Measurements from ENCODE around the gene RUNX2. TPM values are rescaled to one million over a fixed set of nuclear protein-coding genes. Genes with fewer than 3 reads are reported as not detected.

Gene RUNX2
- polyA plus RNA-seq, 1 donor from 2014 or later: not detected

DNA sequence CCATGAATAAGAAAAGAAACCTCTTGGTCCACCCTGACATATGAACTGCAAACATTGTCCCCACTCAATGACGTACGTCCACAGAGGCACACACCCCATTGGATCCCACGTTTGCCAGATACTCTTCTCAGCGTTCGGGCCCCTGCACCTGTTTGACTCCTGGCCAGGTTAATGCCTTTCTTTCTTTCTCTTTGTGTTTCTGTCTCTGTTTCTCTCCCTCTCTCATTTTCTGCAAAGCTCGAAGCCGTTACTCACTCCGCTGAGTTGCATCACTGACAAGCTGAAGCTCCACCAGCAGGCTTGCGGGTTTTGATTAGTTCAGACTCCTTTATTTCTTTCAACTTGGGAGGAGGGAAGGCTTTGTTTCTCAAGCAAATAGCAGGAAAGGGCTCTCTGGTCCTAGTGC, 185.1 kb downstream of the RUNX2 start:
- Histone ChIP-seq H3K9ac (ENCODE audit: low read length) (no peak overlapping the region), H2AFZ (ENCODE audit: low read depth, low read length) (peak overlapping the region; percentile 3), H3K4me3 (ENCODE audit: low read length) (no peak overlapping the region), H3K9me3 (ENCODE audit: low read length) (no peaks in the 10 kb centered on the region), H3K27me3 (ENCODE audit: insufficient read depth, low read depth, low read length) (no peaks in the 10 kb centered on the region), H3K9me2 (ENCODE audit: insufficient read depth, low read length) (no peaks in the 10 kb centered on the region), H3K36me3 (ENCODE audit: insufficient read depth, low read length) (no peaks in the 10 kb centered on the region), H3K4me2 (ENCODE audit: low read length) (no peak overlapping the region), H3K27ac (ENCODE audit: low read length) (no peak overlapping the region), H3K79me2 (replicated peaks; ENCODE audit: insufficient read depth, low read length) (no peaks in the 10 kb centered on the region), H3F3A (ENCODE audit: insufficient read depth, low read length, poor library complexity, severe bottlenecking) (no peaks in the 10 kb centered on the region), H4K20me1 (ENCODE audit: insufficient read depth) (no peaks in the 10 kb centered on the region)
- no peak for TF ChIP-seq RAD21 (conservative IDR thresholded peaks at IDR 0.05)
- no peak for TF ChIP-seq EZH2 (IDR thresholded peaks at IDR 0.05; ENCODE audit: borderline replicate concordance, insufficient read depth, low read length, poor library complexity, severe bottlenecking)
- TF ChIP-seq SMC3 (conservative IDR thresholded peaks at IDR 0.05; ENCODE audit: poor library complexity): no peak
- no peak for TF ChIP-seq EP300 (conservative IDR thresholded peaks at IDR 0.05; ENCODE audit: poor library complexity, severe bottlenecking)
- no peak for TF ChIP-seq MXI1 (conservative IDR thresholded peaks at IDR 0.05; ENCODE audit: poor library complexity, severe bottlenecking)
- no peak for TF ChIP-seq POLR2AphosphoS5 (IDR thresholded peaks at IDR 0.05)

DNA sequence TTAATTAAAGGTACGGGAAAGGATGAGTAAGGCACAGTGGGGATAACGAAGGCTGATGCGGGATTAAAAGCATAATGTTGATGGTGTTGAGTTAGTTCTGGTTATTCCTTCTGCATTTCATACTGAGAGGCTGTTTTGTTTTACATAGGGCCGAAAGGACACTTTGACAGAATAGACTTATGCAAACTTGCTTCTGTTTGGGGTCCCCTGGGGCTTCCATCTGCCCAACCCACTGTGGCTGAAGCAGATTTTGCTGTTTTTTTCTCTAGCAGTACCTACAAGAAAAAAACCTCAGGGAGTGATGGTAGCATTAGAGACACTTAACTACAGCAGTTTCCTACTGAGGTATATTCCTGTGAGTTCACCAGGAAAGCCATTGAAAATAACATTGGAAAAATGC, 185.7 kb downstream of the RUNX2 start:
- Histone ChIP-seq H4K20me1 (ENCODE audit: insufficient read depth) (no peaks in the 10 kb centered on the region), H3K27me3 (ENCODE audit: insufficient read depth, low read depth, low read length) (no peaks in the 10 kb centered on the region), H3F3A (ENCODE audit: insufficient read depth, low read length, poor library complexity, severe bottlenecking) (no peaks in the 10 kb centered on the region), H3K4me3 (ENCODE audit: low read length) (no peak overlapping the region), H3K36me3 (ENCODE audit: insufficient read depth, low read length) (no peaks in the 10 kb centered on the region), H3K9ac (ENCODE audit: low read length) (no peak overlapping the region), H3K27ac (ENCODE audit: low read length) (no peak overlapping the region), H2AFZ (ENCODE audit: low read depth, low read length) (no peak overlapping the region), H3K79me2 (replicated peaks; ENCODE audit: insufficient read depth, low read length) (no peaks in the 10 kb centered on the region), H3K4me2 (ENCODE audit: low read length) (no peak overlapping the region), H3K9me2 (ENCODE audit: insufficient read depth, low read length) (no peaks in the 10 kb centered on the region), H3K9me3 (ENCODE audit: low read length) (no peaks in the 10 kb centered on the region)
- TF ChIP-seq EZH2 (IDR thresholded peaks at IDR 0.05; ENCODE audit: borderline replicate concordance, insufficient read depth, low read length, poor library complexity, severe bottlenecking) (no peak), TAF1 (IDR thresholded peaks at IDR 0.05; ENCODE audit: low read depth) (no peak), EP300 (conservative IDR thresholded peaks at IDR 0.05; ENCODE audit: poor library complexity, severe bottlenecking) (no peak), MXI1 (conservative IDR thresholded peaks at IDR 0.05; ENCODE audit: poor library complexity, severe bottlenecking) (no peak), POLR2AphosphoS5 (IDR thresholded peaks at IDR 0.05) (no peak), SMC3 (conservative IDR thresholded peaks at IDR 0.05; ENCODE audit: poor library complexity) (no peak), RAD21 (conservative IDR thresholded peaks at IDR 0.05) (no peak)
- TF ChIP-seq, protein P1, sequence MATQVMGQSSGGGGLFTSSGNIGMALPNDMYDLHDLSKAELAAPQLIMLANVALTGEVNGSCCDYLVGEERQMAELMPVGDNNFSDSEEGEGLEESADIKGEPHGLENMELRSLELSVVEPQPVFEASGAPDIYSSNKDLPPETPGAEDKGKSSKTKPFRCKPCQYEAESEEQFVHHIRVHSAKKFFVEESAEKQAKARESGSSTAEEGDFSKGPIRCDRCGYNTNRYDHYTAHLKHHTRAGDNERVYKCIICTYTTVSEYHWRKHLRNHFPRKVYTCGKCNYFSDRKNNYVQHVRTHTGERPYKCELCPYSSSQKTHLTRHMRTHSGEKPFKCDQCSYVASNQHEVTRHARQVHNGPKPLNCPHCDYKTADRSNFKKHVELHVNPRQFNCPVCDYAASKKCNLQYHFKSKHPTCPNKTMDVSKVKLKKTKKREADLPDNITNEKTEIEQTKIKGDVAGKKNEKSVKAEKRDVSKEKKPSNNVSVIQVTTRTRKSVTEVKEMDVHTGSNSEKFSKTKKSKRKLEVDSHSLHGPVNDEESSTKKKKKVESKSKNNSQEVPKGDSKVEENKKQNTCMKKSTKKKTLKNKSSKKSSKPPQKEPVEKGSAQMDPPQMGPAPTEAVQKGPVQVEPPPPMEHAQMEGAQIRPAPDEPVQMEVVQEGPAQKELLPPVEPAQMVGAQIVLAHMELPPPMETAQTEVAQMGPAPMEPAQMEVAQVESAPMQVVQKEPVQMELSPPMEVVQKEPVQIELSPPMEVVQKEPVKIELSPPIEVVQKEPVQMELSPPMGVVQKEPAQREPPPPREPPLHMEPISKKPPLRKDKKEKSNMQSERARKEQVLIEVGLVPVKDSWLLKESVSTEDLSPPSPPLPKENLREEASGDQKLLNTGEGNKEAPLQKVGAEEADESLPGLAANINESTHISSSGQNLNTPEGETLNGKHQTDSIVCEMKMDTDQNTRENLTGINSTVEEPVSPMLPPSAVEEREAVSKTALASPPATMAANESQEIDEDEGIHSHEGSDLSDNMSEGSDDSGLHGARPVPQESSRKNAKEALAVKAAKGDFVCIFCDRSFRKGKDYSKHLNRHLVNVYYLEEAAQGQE (IDR thresholded peaks at IDR 0.05; ENCODE audit: borderline replicate concordance): no peak
- TF ChIP-seq, protein P2, sequence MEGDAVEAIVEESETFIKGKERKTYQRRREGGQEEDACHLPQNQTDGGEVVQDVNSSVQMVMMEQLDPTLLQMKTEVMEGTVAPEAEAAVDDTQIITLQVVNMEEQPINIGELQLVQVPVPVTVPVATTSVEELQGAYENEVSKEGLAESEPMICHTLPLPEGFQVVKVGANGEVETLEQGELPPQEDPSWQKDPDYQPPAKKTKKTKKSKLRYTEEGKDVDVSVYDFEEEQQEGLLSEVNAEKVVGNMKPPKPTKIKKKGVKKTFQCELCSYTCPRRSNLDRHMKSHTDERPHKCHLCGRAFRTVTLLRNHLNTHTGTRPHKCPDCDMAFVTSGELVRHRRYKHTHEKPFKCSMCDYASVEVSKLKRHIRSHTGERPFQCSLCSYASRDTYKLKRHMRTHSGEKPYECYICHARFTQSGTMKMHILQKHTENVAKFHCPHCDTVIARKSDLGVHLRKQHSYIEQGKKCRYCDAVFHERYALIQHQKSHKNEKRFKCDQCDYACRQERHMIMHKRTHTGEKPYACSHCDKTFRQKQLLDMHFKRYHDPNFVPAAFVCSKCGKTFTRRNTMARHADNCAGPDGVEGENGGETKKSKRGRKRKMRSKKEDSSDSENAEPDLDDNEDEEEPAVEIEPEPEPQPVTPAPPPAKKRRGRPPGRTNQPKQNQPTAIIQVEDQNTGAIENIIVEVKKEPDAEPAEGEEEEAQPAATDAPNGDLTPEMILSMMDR (IDR thresholded peaks at IDR 0.05; ENCODE audit: poor library complexity, severe bottlenecking): no peak
